Fibroblast of mammary gland (primary cell): Measurements from ENCODE around the gene KCTD17.

Experiments used
- DNase-seq: peaks from one replicate; pipeline ENCODE4 v3.0.0-alpha.2; 2010; ENCODE audit warnings: low read depth
- H3K4me3 ChIP-seq: 2 replicates; pipeline ENCODE4 v1.5.1; 2011; ENCODE audit warnings: low read depth, mild to moderate bottlenecking, low read length, moderate library complexity; ENCODE audit not compliant: control insufficient read depth
- TF ChIP-seq, protein P1 (sequence below): conservative IDR thresholded peaks from 2 replicates; pipeline ENCODE4 v1.5.1; 2011; ENCODE audit warnings: low read depth, low read length, inconsistent platforms; ENCODE audit not compliant: control insufficient read depth, insufficient read depth

KCTD17 gene

DNA sequence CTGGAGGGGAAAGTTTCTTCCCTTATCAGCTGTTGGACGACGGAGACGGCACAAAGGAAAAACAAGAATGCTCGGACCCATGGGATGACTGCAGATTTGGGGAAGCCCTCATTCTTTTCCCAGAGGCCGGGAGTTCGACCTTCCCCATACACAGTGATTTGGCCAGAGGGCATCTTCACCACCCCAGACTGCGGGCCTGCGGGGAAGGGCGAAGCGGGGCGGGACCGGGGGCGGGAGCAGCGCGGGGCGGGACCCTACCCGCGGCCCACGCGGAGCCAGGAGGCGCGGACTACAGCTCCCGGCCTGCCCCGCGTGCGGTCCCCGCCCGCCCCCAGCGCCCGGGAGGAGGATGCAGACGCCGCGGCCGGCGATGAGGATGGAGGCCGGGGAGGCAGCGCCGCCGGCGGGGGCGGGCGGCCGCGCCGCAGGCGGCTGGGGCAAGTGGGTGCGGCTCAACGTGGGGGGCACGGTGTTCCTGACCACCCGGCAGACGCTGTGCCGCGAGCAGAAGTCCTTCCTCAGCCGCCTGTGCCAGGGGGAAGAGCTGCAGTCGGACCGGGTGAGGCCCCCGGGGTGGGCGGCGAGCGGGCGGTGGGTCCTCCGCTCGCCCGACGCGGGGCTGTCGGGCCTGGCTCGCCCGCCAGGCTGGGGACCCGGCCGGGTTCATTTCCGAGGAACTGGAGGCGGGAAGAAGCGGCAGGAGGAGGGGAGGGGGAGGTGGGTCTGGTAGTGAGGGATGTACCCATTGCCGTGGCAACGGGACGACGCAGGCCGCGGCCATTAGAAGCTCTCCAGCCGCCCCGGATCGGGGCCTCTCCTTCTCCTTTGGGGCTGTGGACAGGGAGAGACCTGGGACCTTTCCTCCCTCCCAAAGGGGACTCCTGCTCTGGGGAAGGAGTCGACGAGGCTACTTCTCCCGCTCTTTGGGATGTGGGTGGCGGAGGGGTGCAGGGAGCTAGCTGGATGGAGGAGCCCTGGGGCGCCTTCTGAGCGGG is at the start of gene KCTD17:
KCTD17 (plus strand) TSS at position 352 of the 995 bp plus-strand sequence; CDS start at position 371, 19 bp downstream.
- peak within 1 kb of the TSS; percentile 60 for H3K4me3 ChIP-seq
- DNase-seq: peak; percentile 54
- TF ChIP-seq, protein P1, sequence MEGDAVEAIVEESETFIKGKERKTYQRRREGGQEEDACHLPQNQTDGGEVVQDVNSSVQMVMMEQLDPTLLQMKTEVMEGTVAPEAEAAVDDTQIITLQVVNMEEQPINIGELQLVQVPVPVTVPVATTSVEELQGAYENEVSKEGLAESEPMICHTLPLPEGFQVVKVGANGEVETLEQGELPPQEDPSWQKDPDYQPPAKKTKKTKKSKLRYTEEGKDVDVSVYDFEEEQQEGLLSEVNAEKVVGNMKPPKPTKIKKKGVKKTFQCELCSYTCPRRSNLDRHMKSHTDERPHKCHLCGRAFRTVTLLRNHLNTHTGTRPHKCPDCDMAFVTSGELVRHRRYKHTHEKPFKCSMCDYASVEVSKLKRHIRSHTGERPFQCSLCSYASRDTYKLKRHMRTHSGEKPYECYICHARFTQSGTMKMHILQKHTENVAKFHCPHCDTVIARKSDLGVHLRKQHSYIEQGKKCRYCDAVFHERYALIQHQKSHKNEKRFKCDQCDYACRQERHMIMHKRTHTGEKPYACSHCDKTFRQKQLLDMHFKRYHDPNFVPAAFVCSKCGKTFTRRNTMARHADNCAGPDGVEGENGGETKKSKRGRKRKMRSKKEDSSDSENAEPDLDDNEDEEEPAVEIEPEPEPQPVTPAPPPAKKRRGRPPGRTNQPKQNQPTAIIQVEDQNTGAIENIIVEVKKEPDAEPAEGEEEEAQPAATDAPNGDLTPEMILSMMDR: no peak

DNA sequence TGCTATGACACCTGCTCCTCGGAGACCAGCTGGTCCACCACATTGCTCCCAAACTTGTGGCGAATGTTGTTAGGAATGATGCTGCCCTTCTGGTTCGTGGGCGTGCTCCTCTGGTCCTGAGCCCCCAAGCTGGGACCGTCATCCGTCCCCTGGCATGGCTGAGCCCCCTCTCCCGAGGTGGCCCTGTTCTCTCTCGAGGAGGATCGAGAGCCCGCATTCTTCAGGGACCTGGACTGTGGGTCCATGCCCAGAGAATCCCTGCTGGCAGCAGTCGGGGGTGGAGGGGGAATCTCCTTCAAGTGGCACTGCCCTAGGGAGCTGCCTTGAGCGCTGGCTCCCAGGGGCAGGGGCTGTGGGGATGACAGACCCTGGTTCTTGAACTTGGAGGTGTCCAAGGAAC is 49.7 kb upstream of the KCTD17 start:
- TF ChIP-seq, protein P1: no peak
- no peak overlapping the region for H3K4me3 ChIP-seq
- DNase-seq: no peak

- H3K4me3 ChIP-seq: no peak overlapping the region
- TF ChIP-seq, protein P1: no peak
- no peak for DNase-seq
Measured at GRCh38 chr22:37002633-37003032, 48.9 kb upstream of the KCTD17 start.

GRCh38 chr22:37007651-37008050 is 43.9 kb upstream of the KCTD17 start:
- TF ChIP-seq, protein P1: no peak
- no peak overlapping the region for H3K4me3 ChIP-seq
- no peak for DNase-seq

- no peak overlapping the region for H3K4me3 ChIP-seq
- TF ChIP-seq, protein P1: no peak
- DNase-seq: no peak
Measured at GRCh38 chr22:37008365-37008764, 43.2 kb upstream of the KCTD17 start.

- DNase-seq: no peak
- TF ChIP-seq, protein P1: no peak
Measured at GRCh38 chr22:37009490-37009889, 42.1 kb upstream of the KCTD17 start.

DNA sequence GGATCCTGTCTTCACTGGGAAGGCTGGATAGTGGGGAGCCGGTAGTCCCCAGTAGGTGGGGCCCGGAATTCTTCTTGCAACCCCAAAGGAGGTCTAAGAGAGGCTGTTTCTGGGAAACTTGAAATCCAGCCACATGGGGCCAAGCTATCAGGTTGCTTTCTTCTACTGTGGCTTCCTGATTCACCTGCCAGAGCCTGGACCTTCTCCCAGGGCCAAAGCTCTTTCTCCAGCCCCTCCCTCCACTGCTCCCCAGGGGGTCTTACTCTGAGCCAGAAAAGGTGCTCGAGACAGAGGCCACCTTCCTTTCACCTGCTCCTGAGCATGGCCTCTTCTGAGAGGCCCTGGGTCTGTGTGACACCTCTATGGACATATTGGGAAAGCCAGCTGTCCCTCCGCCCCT is 41.4 kb upstream of the KCTD17 start:
- no peak for DNase-seq
- TF ChIP-seq, protein P1: no peak
- no peak overlapping the region for H3K4me3 ChIP-seq

More at GRCh38 chr22:37009490-37009889, 42.1 kb upstream of the KCTD17 start:
- no peak overlapping the region for H3K4me3 ChIP-seq
